Smooth muscle cell (in vitro differentiated cells): ENCODE results near the gene ATP9B. TPM values are rescaled to one million over a fixed set of nuclear protein-coding genes. Genes with fewer than 3 reads are reported as not detected.

Experiments used
- DNase-seq: peaks from one replicate; lab custom pipeline; 2025; ENCODE audit not compliant: unreplicated experiment; lab: John Stamatoyannopoulos, UW
- H2AFZ ChIP-seq: fragments of 200-600 bp; sonication (generic); 2 replicates; pipeline ENCODE4 v1.6.0; 2016; ENCODE audit warnings: antibody characterized with exemption, low read depth, mild to moderate bottlenecking
- H3F3A ChIP-seq: fragments of 200-600 bp; sonication (generic); 2 replicates; pipeline ENCODE4 v1.6.0; 2017; ENCODE audit warnings: antibody characterized with exemption, low read depth
- H3K27ac ChIP-seq: fragments of 200-600 bp; sonication (generic); 2 replicates; pipeline ENCODE4 v1.5.1; 2016; ENCODE audit warnings: low read depth, mild to moderate bottlenecking
- H3K27me3 ChIP-seq: fragments of 200-600 bp; sonication (generic); 2 replicates; pipeline ENCODE4 v1.6.1; 2016; ENCODE audit warnings: low read depth, mild to moderate bottlenecking
- H3K36me3 ChIP-seq: fragments of 200-600 bp; sonication (generic); 2 replicates; pipeline ENCODE4 v1.5.1; 2016; ENCODE audit warnings: low read depth
- H3K4me1 ChIP-seq: fragments of 200-600 bp; sonication (generic); 2 replicates; pipeline ENCODE4 v1.5.1; 2016; ENCODE audit warnings: low read depth
- H3K4me2 ChIP-seq: fragments of 200-600 bp; sonication (generic); 2 replicates; pipeline ENCODE4 v1.6.0; 2016; ENCODE audit warnings: mild to moderate bottlenecking
- H3K4me3 ChIP-seq: fragments of 200-600 bp; sonication (generic); 2 replicates; pipeline ENCODE4 v1.5.1; 2016; ENCODE audit warnings: mild to moderate bottlenecking
- H3K79me2 ChIP-seq: fragments of 200-600 bp; sonication (generic); 2 replicates; pipeline ENCODE4 v1.6.0; 2016; ENCODE audit warnings: low read depth, mild to moderate bottlenecking
- H3K9ac ChIP-seq: fragments of 200-600 bp; sonication (generic); 2 replicates; pipeline ENCODE4 v1.6.0; 2016; ENCODE audit warnings: low read depth
- H3K9me3 ChIP-seq: fragments of 200-600 bp; sonication (generic); replicated peaks from 2 replicates; pipeline ENCODE4 v1.5.1; 2016; ENCODE audit warnings: low read depth
- H4K20me1 ChIP-seq: fragments of 200-600 bp; sonication (generic); 2 replicates; pipeline ENCODE4 v1.6.0; 2016; ENCODE audit warnings: low read depth
- CTCF ChIP-seq: fragments of 200-600 bp; sonication (generic); IDR thresholded peaks from 2 replicates; pipeline ENCODE4 v1.5.1; 2017; ENCODE audit warnings: borderline replicate concordance, mild to moderate bottlenecking, antibody characterized with exemption; ENCODE audit not compliant: insufficient read depth, poor library complexity, severe bottlenecking
- WGBS: methylation state at CpG from one replicate; pipeline ENCODE4 v1.1.7; 2016; ENCODE audit warnings: low lambda C conversion rate; 5-methylcytosine and 5-hydroxymethylcytosine counted together
- polyA plus RNA-seq: library from polyadenylated mRNA; unstranded; fragments of >200 nt; fragmentation: Nextera tagmentation; extraction: Ambion mirVana; gene quantifications from 2 replicates; pipeline ENCODE4 v1.2.1, GENCODE V29; 2016
- total RNA-seq: library from RNA; depleted of rRNA; stranded (reverse); fragments of >200 nt; gene quantifications from 2 replicates; pipeline ENCODE4 v1.2.3, GENCODE V29; 2014

Gene ATP9B
- total and polyA plus RNA-seq, 2 experiments from 2014 or later, result 6.1 to 16.4 TPM

GRCh38 chr18:79422783-79423165 lies 353.6 kb downstream of the ATP9B start:
- TF ChIP-seq CTCF, result no peak
- 86% methylated on average over 9 of the region's 12 CpGs for WGBS
- Histone ChIP-seq H3K9ac (no peak overlapping the region), H3K9me3 (no peaks in the 10 kb centered on the region), H3K4me1 (no peaks in the 10 kb centered on the region), H3K27me3 (no peaks in the 10 kb centered on the region), H3F3A (peaks cover 6% of the 10 kb centered on the region), H3K36me3 (no peaks in the 10 kb centered on the region), H3K4me2 (no peak overlapping the region), H4K20me1 (peaks cover 88% of the 10 kb centered on the region), H2AFZ (no peak overlapping the region), H3K79me2 (peaks cover 20% of the 10 kb centered on the region), H3K27ac (no peak overlapping the region), H3K4me3 (no peak overlapping the region)
- no peak for DNase-seq

GRCh38 chr18:79423211-79424007 lies 354.2 kb downstream of the ATP9B start:
- H3K9me3 ChIP-seq, result no peaks in the 10 kb centered on the region
- WGBS, result 96% methylated on average over 26 of the region's 26 CpGs
- H2AFZ ChIP-seq, result no peak overlapping the region
- no peak overlapping the region for H3K4me3 ChIP-seq
- peaks cover 20% of the 10 kb centered on the region for H3K79me2 ChIP-seq
- TF ChIP-seq CTCF, result no peak
- no peak overlapping the region for H3K27ac ChIP-seq
- H3K9ac ChIP-seq, result no peak overlapping the region
- peaks cover 88% of the 10 kb centered on the region for H4K20me1 ChIP-seq
- no peaks in the 10 kb centered on the region for H3K27me3 ChIP-seq
- H3K4me2 ChIP-seq, result no peak overlapping the region
- H3K36me3 ChIP-seq, result no peaks in the 10 kb centered on the region
- no peaks in the 10 kb centered on the region for H3K4me1 ChIP-seq
- DNase-seq, result no peak
- H3F3A ChIP-seq, result peaks cover 6% of the 10 kb centered on the region

GRCh38 chr18:79424008-79424565 lies 354.9 kb downstream of the ATP9B start:
- 92% methylated on average over 29 of the region's 30 CpGs for WGBS
- no peaks in the 10 kb centered on the region for H3K4me1 ChIP-seq
- H3K79me2 ChIP-seq, result peaks cover 20% of the 10 kb centered on the region
- no peaks in the 10 kb centered on the region for H3K36me3 ChIP-seq
- TF ChIP-seq CTCF, result no peak
- H3K4me2 ChIP-seq, result no peak overlapping the region
- no peak for DNase-seq
- no peak overlapping the region for H3K27ac ChIP-seq
- no peak overlapping the region for H2AFZ ChIP-seq
- H3K9ac ChIP-seq, result no peak overlapping the region
- no peaks in the 10 kb centered on the region for H3K27me3 ChIP-seq
- H4K20me1 ChIP-seq, result peaks cover 88% of the 10 kb centered on the region
- H3K9me3 ChIP-seq, result no peaks in the 10 kb centered on the region
- peaks cover 6% of the 10 kb centered on the region for H3F3A ChIP-seq
- no peak overlapping the region for H3K4me3 ChIP-seq
